ENCODE results near the gene SLC44A1. TPM values are rescaled to one million over a fixed set of nuclear protein-coding genes. Genes with fewer than 3 reads are reported as not detected.

The SLC44A1 gene
- total RNA-seq, 2 experiments from 2014 or later, result 26.6 to 71.6 TPM

DNA sequence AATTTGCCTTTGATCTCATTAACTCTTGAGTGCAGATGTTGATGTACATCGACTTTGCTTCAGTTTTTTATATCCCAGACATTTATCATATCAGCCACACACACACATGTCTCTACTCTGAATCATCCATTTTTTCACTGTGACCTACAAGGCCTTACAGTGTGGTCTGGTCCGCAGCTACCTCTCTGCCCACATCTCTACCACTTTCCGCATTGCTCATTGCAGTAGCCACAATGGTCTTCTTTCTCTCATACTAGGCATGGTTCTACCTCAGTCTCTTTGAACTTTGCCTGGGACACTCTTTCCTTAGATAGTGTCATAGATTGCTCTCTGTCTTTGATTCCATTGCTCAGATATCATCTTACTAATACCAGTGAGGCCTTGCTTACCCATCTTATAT lies 115.4 kb downstream of the SLC44A1 start:
- no peak overlapping the region for H3K4me3 ChIP-seq (ENCODE audit: low read depth, low read length, poor library complexity, severe bottlenecking)
- H3K79me2 ChIP-seq (ENCODE audit: insufficient read depth, low read depth, low read length), result no peaks in the 10 kb centered on the region
- POLR2A ChIA-PET, result interaction anchor here (0.8 to 1.7 kb wide), 6 partner anchors 8 to 113 kb away, joined by 3 to 4 read pairs (median 4); no protein-coding TSS in a partner anchor
- CTCF ChIA-PET (ENCODE audit: unreplicated experiment), result interaction anchor here (0.5 kb wide), 1 partner anchor 33 kb away, joined by 3 read pairs; no protein-coding TSS in a partner anchor
- H3K4me2 ChIP-seq (ENCODE audit: low read length), result no peak overlapping the region
- no peak overlapping the region for H2AFZ ChIP-seq (ENCODE audit: low read length)
- no peak for DNase-seq (ENCODE audit: low spot score)
- BruUV-seq (replicated peaks), result no TSS peak
- TF ChIP-seq EZH2phosphoT487 (IDR thresholded peaks at IDR 0.05; ENCODE audit: borderline replicate concordance, low read depth, low read length), result no peak
- TF ChIP-seq, protein P1, sequence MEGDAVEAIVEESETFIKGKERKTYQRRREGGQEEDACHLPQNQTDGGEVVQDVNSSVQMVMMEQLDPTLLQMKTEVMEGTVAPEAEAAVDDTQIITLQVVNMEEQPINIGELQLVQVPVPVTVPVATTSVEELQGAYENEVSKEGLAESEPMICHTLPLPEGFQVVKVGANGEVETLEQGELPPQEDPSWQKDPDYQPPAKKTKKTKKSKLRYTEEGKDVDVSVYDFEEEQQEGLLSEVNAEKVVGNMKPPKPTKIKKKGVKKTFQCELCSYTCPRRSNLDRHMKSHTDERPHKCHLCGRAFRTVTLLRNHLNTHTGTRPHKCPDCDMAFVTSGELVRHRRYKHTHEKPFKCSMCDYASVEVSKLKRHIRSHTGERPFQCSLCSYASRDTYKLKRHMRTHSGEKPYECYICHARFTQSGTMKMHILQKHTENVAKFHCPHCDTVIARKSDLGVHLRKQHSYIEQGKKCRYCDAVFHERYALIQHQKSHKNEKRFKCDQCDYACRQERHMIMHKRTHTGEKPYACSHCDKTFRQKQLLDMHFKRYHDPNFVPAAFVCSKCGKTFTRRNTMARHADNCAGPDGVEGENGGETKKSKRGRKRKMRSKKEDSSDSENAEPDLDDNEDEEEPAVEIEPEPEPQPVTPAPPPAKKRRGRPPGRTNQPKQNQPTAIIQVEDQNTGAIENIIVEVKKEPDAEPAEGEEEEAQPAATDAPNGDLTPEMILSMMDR (conservative IDR thresholded peaks at IDR 0.05; ENCODE audit: low read length), result no peak
- H3K27ac ChIP-seq (ENCODE audit: low read depth, low read length, poor library complexity, severe bottlenecking), result peak overlapping the region; percentile 22
- H3K9me2 ChIP-seq (ENCODE audit: insufficient read depth, low read length), result no peaks in the 10 kb centered on the region
- peaks cover 53% of the 10 kb centered on the region for H3K36me3 ChIP-seq (ENCODE audit: insufficient read depth, low read length)
- H3K9me3 ChIP-seq (ENCODE audit: low read length), result no peaks in the 10 kb centered on the region
- peaks cover 55% of the 10 kb centered on the region for H3K4me1 ChIP-seq (ENCODE audit: insufficient read depth, low read length, poor library complexity, severe bottlenecking)
- intact Hi-C loops (cut with micrococcal nuclease; ENCODE audit: unreplicated experiment), result loop anchor here (1.0 to 10.0 kb wide), 3 partner anchors 47 to 115 kb away; partner anchors contain the start of gene SLC44A1
- H4K20me1 ChIP-seq (ENCODE audit: insufficient read depth, low read length), result no peaks in the 10 kb centered on the region

DNA sequence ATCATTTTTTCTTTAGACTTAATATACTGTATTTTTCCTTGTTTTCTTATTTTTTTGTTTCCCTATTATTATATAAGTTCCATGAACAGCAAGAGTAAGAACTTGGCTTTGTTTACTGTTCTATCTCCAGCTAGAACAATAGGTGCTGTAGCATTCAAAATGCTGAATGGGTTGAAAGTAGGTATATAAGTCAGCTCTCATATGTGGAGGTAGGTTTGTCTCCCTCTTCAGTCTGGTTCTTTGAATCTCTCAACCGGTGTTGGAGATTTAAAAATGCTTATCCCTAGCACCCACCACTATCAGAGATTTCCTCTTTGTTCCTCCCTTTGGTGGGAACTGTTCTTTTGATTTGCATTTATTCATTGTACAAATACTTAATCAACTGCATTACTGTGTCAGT lies 115.9 kb downstream of the SLC44A1 start:
- DNase-seq (ENCODE audit: low spot score), result peak; percentile 17
- no TSS peak for BruUV-seq (replicated peaks)
- Histone ChIP-seq H4K20me1 (ENCODE audit: insufficient read depth, low read length) (no peaks in the 10 kb centered on the region), H3K4me1 (ENCODE audit: insufficient read depth, low read length, poor library complexity, severe bottlenecking) (peaks cover 55% of the 10 kb centered on the region), H3K27ac (ENCODE audit: low read depth, low read length, poor library complexity, severe bottlenecking) (peak overlapping the region; percentile 22), H2AFZ (ENCODE audit: low read length) (no peak overlapping the region), H3K4me3 (ENCODE audit: low read depth, low read length, poor library complexity, severe bottlenecking) (no peak overlapping the region), H3K4me2 (ENCODE audit: low read length) (peak overlapping the region; percentile 26), H3K9me3 (ENCODE audit: low read length) (no peaks in the 10 kb centered on the region), H3K36me3 (ENCODE audit: insufficient read depth, low read length) (peaks cover 56% of the 10 kb centered on the region), H3K9me2 (ENCODE audit: insufficient read depth, low read length) (no peaks in the 10 kb centered on the region), H3K79me2 (ENCODE audit: insufficient read depth, low read depth, low read length) (no peaks in the 10 kb centered on the region)
- POLR2A ChIA-PET, result interaction anchor here (0.6 to 2.2 kb wide), 11 partner anchors 10 to 185 kb away, joined by 3 to 7 read pairs (median 4); no protein-coding TSS in a partner anchor
- TF ChIP-seq, protein P1 (conservative IDR thresholded peaks at IDR 0.05; ENCODE audit: low read length), result peak; percentile 59
- no peak for TF ChIP-seq EZH2phosphoT487 (IDR thresholded peaks at IDR 0.05; ENCODE audit: borderline replicate concordance, low read depth, low read length)
- CTCF ChIA-PET (ENCODE audit: unreplicated experiment), result interaction anchor here (0.5 to 1.0 kb wide), 2 partner anchors 26 to 33 kb away, joined by 3 read pairs; no protein-coding TSS in a partner anchor
- intact Hi-C loops (cut with micrococcal nuclease; ENCODE audit: unreplicated experiment), result loop anchor here (1.0 kb wide), 1 partner anchor 101 kb away; no protein-coding TSS in a partner anchor

DNA sequence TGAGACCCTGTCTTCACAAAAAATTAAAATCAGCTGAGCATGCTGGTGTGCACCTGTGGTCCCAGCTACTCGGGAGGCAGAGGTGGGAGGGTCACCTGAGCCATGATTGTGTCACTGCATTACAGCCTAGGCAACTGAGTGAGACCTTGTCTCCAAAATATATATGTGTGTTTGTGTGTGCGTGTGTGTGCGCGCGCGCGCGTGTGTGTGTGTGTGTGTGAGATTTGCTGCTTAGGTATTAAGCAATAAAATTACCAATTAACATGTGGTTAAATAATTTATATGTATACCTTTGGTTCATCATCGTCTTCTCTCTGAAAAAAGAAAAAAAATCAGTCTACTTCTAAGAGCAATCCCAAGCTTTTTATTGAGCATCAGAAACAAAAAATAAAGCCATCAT lies 117.4 kb downstream of the SLC44A1 start:
- TF ChIP-seq, protein P1 (conservative IDR thresholded peaks at IDR 0.05; ENCODE audit: low read length), result no peak
- TF ChIP-seq EZH2phosphoT487 (IDR thresholded peaks at IDR 0.05; ENCODE audit: borderline replicate concordance, low read depth, low read length), result no peak
- H3K79me2 ChIP-seq (ENCODE audit: insufficient read depth, low read depth, low read length), result no peaks in the 10 kb centered on the region
- no peaks in the 10 kb centered on the region for H3K9me2 ChIP-seq (ENCODE audit: insufficient read depth, low read length)
- H4K20me1 ChIP-seq (ENCODE audit: insufficient read depth, low read length), result no peaks in the 10 kb centered on the region
- ChIA-PET CTCF (ENCODE audit: unreplicated experiment) (no interaction called here), POLR2A (interaction anchor here (0.8 to 2.2 kb wide), 2 partner anchors 19 to 43 kb away, joined by 3 to 7 read pairs; no protein-coding TSS in a partner anchor)
- H3K27ac ChIP-seq (ENCODE audit: low read depth, low read length, poor library complexity, severe bottlenecking), result no peak overlapping the region
- H3K4me3 ChIP-seq (ENCODE audit: low read depth, low read length, poor library complexity, severe bottlenecking), result no peak overlapping the region
- H2AFZ ChIP-seq (ENCODE audit: low read length), result no peak overlapping the region
- no TSS peak for BruUV-seq (replicated peaks)
- H3K36me3 ChIP-seq (ENCODE audit: insufficient read depth, low read length), result peaks cover 65% of the 10 kb centered on the region
- intact Hi-C loops (cut with micrococcal nuclease; ENCODE audit: unreplicated experiment), result no loop called here
- H3K4me2 ChIP-seq (ENCODE audit: low read length), result no peak overlapping the region
- DNase-seq (ENCODE audit: low spot score), result no peak
- peaks cover 41% of the 10 kb centered on the region for H3K4me1 ChIP-seq (ENCODE audit: insufficient read depth, low read length, poor library complexity, severe bottlenecking)
- H3K9me3 ChIP-seq (ENCODE audit: low read length), result no peaks in the 10 kb centered on the region

All from OCI-LY7 (cell line).